Measurements from ENCODE around the gene MEI4. TPM values are rescaled to one million over a fixed set of nuclear protein-coding genes. Genes with fewer than 3 reads are reported as not detected.

MEI4 gene
- total and polyA plus RNA-seq, 2 of the 8 experiments (the other 6 are each of a cell fraction or from before 2014, with no cell fraction given) = 0.05 to 0.24 TPM

DNA sequence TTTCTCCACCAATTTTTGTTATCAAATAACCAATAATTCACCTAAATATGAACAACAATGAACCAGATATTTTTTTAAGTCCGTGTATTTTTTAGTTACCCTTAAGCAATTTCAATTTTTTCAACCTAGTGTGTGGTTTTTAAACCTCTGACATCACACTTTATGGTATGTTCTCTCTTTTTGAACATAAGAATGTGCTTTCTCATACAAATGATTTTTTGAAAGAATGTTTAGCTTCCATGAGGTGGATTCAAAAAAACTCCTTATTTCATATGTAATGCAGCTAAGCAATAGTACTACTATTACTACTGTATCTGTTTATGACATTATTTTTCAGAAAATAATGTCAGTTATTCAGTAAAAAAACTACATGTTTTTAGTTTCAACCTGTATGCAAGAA, 19.4 kb upstream of the MEI4 start (continued):
- TF ChIP-seq EGR1 (IDR thresholded peaks at IDR 0.05; ENCODE audit: borderline replicate concordance, low read depth, low read length) (no peak), KDM4A (IDR thresholded peaks at IDR 0.05; ENCODE audit: low read depth, low read length, severe bottlenecking) (no peak)

Measured in H1 (cell line).